GM13976 (cell line): ENCODE measurements around the gene AQP6.

Experiments used
- DNase-seq: peaks from one replicate; pipeline ENCODE4 v3.0.0; 2012; ENCODE audit warnings: low spot score
- CTCF ChIP-seq: IDR thresholded peaks from 2 replicates; pipeline ENCODE4 v1.5.1; 2012; ENCODE audit warnings: borderline replicate concordance, mild to moderate bottlenecking; ENCODE audit not compliant: insufficient read depth; ENCODE audit errors: extremely low read depth, missing control alignments, control extremely low read depth
- in situ Hi-C: fragments of 300-500 bp; cut with MboI; formaldehyde crosslinking; loops from one replicate; pipeline ENCODE4 v1.12.0; 2022; ENCODE audit warnings: low sequenced_read_pairs, mixed read lengths, inconsistent platforms; ENCODE audit not compliant: unreplicated experiment

The AQP6 gene

GRCh38 chr12:50006280-50006679 is 33.5 kb downstream of the AQP6 start:
- DNase-seq: no peak
- no peak for TF ChIP-seq CTCF
- in situ Hi-C loops: no loop called here

GRCh38 chr12:50006754-50007442 is 34.2 kb downstream of the AQP6 start:
- DNase-seq: no peak
- in situ Hi-C loops: no loop called here
- no peak for TF ChIP-seq CTCF

- no peak for DNase-seq
- TF ChIP-seq CTCF: no peak
- in situ Hi-C loops: no loop called here
These were observed 40.8 kb downstream of the AQP6 start for GRCh38 chr12:50013361-50014147.

GRCh38 chr12:50014342-50014741 is 41.6 kb downstream of the AQP6 start:
- in situ Hi-C loops: no loop called here
- TF ChIP-seq CTCF: no peak
- DNase-seq: no peak

GRCh38 chr12:50016501-50017475 is 44.0 kb downstream of the AQP6 start:
- in situ Hi-C loops: no loop called here
- no peak for DNase-seq
- TF ChIP-seq CTCF: no peak

GRCh38 chr12:50017641-50018040 is 44.9 kb downstream of the AQP6 start:
- TF ChIP-seq CTCF: no peak
- DNase-seq: no peak
- in situ Hi-C loops: no loop called here
